Astrocyte (in vitro differentiated cells and primary cell): Measurements from ENCODE around the gene TEN1. TPM values are rescaled to one million over a fixed set of nuclear protein-coding genes. Genes with fewer than 3 reads are reported as not detected.
A peak's percentile ranks its signal among the peaks of the same experiment; 100 is the strongest.

Experiments
- DNase-seq: peaks from one replicate; pipeline ENCODE4 v3.0.0-alpha.2; 2010; ENCODE audit warnings: low read depth
- FAIRE-seq: peaks from 2 replicates; lab custom pipeline; 2011; peaks lifted over from hg19 to GRCh38; lab: Jason Lieb, UNC
- H2AFZ ChIP-seq: 2 replicates; pipeline ENCODE4 v1.6.0; 2012; ENCODE audit warnings: low read depth, low read length, inconsistent platforms
- H3K27ac ChIP-seq: 2 replicates; pipeline ENCODE4 v1.5.1; 2011; ENCODE audit warnings: low read depth, low read length, inconsistent platforms
- H3K27me3 ChIP-seq: 2 replicates; pipeline ENCODE4 v1.6.0; 2011; ENCODE audit warnings: low read length, inconsistent platforms; ENCODE audit not compliant: insufficient read depth
- H3K36me3 ChIP-seq: 2 replicates; pipeline ENCODE4 v1.5.1; 2011; ENCODE audit warnings: low read length, inconsistent platforms; ENCODE audit not compliant: insufficient read depth
- H3K4me1 ChIP-seq: 2 replicates; pipeline ENCODE4 v1.5.1; 2011; ENCODE audit warnings: low read length, inconsistent platforms; ENCODE audit not compliant: insufficient read depth
- H3K4me2 ChIP-seq: 2 replicates; pipeline ENCODE4 v1.6.0; 2012; ENCODE audit warnings: low read length, inconsistent platforms
- H3K4me3 ChIP-seq: 2 replicates; pipeline ENCODE4 v1.5.1; 2011; ENCODE audit warnings: low read depth, mild to moderate bottlenecking, low read length, inconsistent platforms; ENCODE audit not compliant: insufficient read depth
- H3K79me2 ChIP-seq: 2 replicates; pipeline ENCODE4 v1.6.0; 2012; ENCODE audit warnings: mild to moderate bottlenecking, low read length, inconsistent platforms; ENCODE audit not compliant: insufficient read depth
- H3K9ac ChIP-seq: 2 replicates; pipeline ENCODE4 v1.6.0; 2012; ENCODE audit warnings: mild to moderate bottlenecking, low read length, inconsistent platforms
- H3K9me3 ChIP-seq: 2 replicates; pipeline ENCODE4 v1.5.1; 2012; ENCODE audit warnings: low read depth, mild to moderate bottlenecking, low read length, inconsistent platforms; ENCODE audit not compliant: insufficient read depth
- H4K20me1 ChIP-seq: 2 replicates; pipeline ENCODE4 v1.6.0; 2012; ENCODE audit warnings: low read length, inconsistent platforms; ENCODE audit not compliant: insufficient read depth
- H3K27ac Mint-ChIP-seq: one replicate; pipeline ENCODE4 v1.8.0; 2021; ENCODE audit warnings: mild to moderate bottlenecking, mixed read lengths; ENCODE audit not compliant: unreplicated experiment
- H3K27me3 Mint-ChIP-seq: one replicate; pipeline ENCODE4 v1.8.0; 2021; ENCODE audit warnings: low read depth, mixed read lengths; ENCODE audit not compliant: unreplicated experiment
- H3K36me3 Mint-ChIP-seq: one replicate; pipeline ENCODE4 v1.8.0; 2021; ENCODE audit warnings: low read depth, mixed read lengths; ENCODE audit not compliant: unreplicated experiment
- H3K4me1 Mint-ChIP-seq: one replicate; pipeline ENCODE4 v1.8.0; 2021; ENCODE audit warnings: low read depth, mixed read lengths; ENCODE audit not compliant: unreplicated experiment
- H3K4me3 Mint-ChIP-seq: one replicate; pipeline ENCODE4 v1.8.0; 2021; ENCODE audit warnings: mild to moderate bottlenecking, moderate library complexity, mixed read lengths; ENCODE audit not compliant: unreplicated experiment
- H3K9me3 Mint-ChIP-seq: one replicate; pipeline ENCODE4 v1.8.0; 2021; ENCODE audit warnings: mild to moderate bottlenecking, mixed read lengths; ENCODE audit not compliant: unreplicated experiment
- CTCF ChIP-seq: IDR thresholded peaks from 2 replicates; pipeline ENCODE4 v1.5.1; 2011; ENCODE audit warnings: low read depth, mild to moderate bottlenecking, inconsistent platforms, low read length, moderate library complexity; ENCODE audit not compliant: insufficient read depth
- EZH2 ChIP-seq: IDR thresholded peaks from 2 replicates; pipeline ENCODE4 v1.6.1; 2012; ENCODE audit warnings: mild to moderate bottlenecking, low read length, inconsistent platforms; ENCODE audit not compliant: insufficient read depth
- total RNA-seq: library from RNA; stranded (reverse); gene quantifications from 2 replicates; pipeline ENCODE4 v1.2.1, GENCODE V29; 2021

Gene TEN1
- total RNA-seq, 1 donor from 2014 or later, result 17.7 TPM

DNA sequence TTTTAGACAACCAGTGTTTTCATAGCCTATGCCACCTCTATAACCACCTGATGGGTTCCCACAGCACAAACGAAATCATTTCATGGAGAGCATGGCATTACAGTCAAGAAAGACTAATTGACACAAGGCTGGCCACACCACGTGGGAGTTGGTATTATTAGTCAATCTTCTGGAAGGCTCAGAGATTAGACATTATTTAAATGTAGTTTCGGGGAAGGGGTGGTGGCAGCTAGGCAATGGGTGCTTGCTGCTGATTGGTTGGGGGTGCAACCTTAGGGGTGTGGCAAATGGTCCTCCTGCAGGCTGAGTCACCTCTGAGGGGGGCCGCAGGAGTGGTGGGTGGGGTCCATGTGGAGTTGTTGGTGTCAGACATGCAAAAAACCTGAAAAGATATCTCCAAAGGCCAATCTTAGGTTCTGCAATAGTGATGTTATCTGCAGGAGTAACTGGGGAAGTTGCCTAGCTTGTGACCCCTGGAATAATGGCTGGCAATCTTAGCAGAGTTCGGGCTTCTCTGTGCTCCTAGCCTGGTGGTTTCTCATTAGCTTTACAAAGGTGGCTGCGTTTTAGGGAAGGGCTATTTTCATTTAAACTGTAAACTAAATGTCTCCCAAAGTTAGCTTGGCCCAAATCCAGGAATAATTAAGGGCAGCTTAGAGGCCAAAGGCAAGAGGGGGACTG lies 4.6 kb downstream of the TEN1 start:
- H3K4me3 ChIP-seq, result no peak overlapping the region
- no peaks in the 10 kb centered on the region for H3K9me3 ChIP-seq
- H3K27me3 ChIP-seq, result no peaks in the 10 kb centered on the region
- Mint-ChIP-seq H3K36me3 (peaks cover 3% of the 10 kb centered on the region), H3K27me3 (no peaks in the 10 kb centered on the region), H3K9me3 (no peaks in the 10 kb centered on the region), H3K4me3 (peak overlapping the region; percentile 6), H3K4me1 (peaks cover 31% of the 10 kb centered on the region), H3K27ac (peak overlapping the region; percentile 37)
- peak; percentile 57 for DNase-seq
- H4K20me1 ChIP-seq, result peaks cover 3% of the 10 kb centered on the region
- no peak overlapping the region for H3K9ac ChIP-seq
- no peak overlapping the region for H3K27ac ChIP-seq
- H3K4me2 ChIP-seq, result peak overlapping the region; percentile 47
- H3K79me2 ChIP-seq, result peaks cover 15% of the 10 kb centered on the region
- H2AFZ ChIP-seq, result peak overlapping the region; percentile 27
- H3K36me3 ChIP-seq, result no peaks in the 10 kb centered on the region
- TF ChIP-seq EZH2 (no peak), CTCF (no peak)
- FAIRE-seq, result no peak
- peaks cover 25% of the 10 kb centered on the region for H3K4me1 ChIP-seq

- Histone ChIP-seq H3K36me3 (no peaks in the 10 kb centered on the region), H2AFZ (no peak overlapping the region), H3K27me3 (no peaks in the 10 kb centered on the region), H3K4me2 (no peak overlapping the region), H4K20me1 (peaks cover 3% of the 10 kb centered on the region), H3K9ac (no peak overlapping the region), H3K27ac (no peak overlapping the region), H3K9me3 (no peaks in the 10 kb centered on the region), H3K4me3 (no peak overlapping the region), H3K4me1 (peaks cover 19% of the 10 kb centered on the region), H3K79me2 (peaks cover 7% of the 10 kb centered on the region)
- H3K27ac Mint-ChIP-seq, result no peak overlapping the region
- FAIRE-seq (no peak), DNase-seq (no peak)
- H3K9me3 Mint-ChIP-seq, result no peaks in the 10 kb centered on the region
- TF ChIP-seq CTCF, result no peak
- no peak for TF ChIP-seq EZH2
- peaks cover 3% of the 10 kb centered on the region for H3K36me3 Mint-ChIP-seq
- H3K4me3 Mint-ChIP-seq, result no peak overlapping the region
- H3K27me3 Mint-ChIP-seq, result no peaks in the 10 kb centered on the region
- H3K4me1 Mint-ChIP-seq, result peaks cover 25% of the 10 kb centered on the region
Observed at GRCh38 chr17:75985986-75986385, 6.9 kb downstream of the TEN1 start.

GRCh38 chr17:75987041-75987440 lies 8.0 kb downstream of the TEN1 start:
- no peak overlapping the region for H3K27ac Mint-ChIP-seq
- no peak for DNase-seq
- TF ChIP-seq CTCF (no peak), EZH2 (no peak)

More at GRCh38 chr17:75987041-75987440, 8.0 kb downstream of the TEN1 start:
- Mint-ChIP-seq H3K36me3 (peaks cover 7% of the 10 kb centered on the region), H3K27me3 (no peaks in the 10 kb centered on the region), H3K9me3 (no peaks in the 10 kb centered on the region), H3K4me3 (no peak overlapping the region), H3K4me1 (peaks cover 15% of the 10 kb centered on the region)
- Histone ChIP-seq H3K36me3 (peaks cover 2% of the 10 kb centered on the region), H3K4me3 (no peak overlapping the region), H2AFZ (no peak overlapping the region), H4K20me1 (peaks cover 3% of the 10 kb centered on the region), H3K9ac (no peak overlapping the region), H3K4me1 (peaks cover 16% of the 10 kb centered on the region), H3K9me3 (no peaks in the 10 kb centered on the region), H3K27me3 (no peaks in the 10 kb centered on the region), H3K27ac (no peak overlapping the region), H3K4me2 (no peak overlapping the region), H3K79me2 (peaks cover 7% of the 10 kb centered on the region)
- no peak for FAIRE-seq
